Progenitor cell of endocrine pancreas (in vitro differentiated cells): ENCODE results near the gene MRC2. TPM values are rescaled to one million over a fixed set of nuclear protein-coding genes. Genes with fewer than 3 reads are reported as not detected.
"Not testable (repeated sequence)": the region's sequence is repeated elsewhere in the genome, so short reads cannot be mapped to it uniquely, and the experiment has no call there.

ENCODE experiments used
- DNase-seq: peaks from one replicate; pipeline ENCODE4 v3.0.0; 2021; ENCODE audit warnings: low spot score; ENCODE audit not compliant: unreplicated experiment
- H3K27ac Mint-ChIP-seq: 2 replicates; pipeline ENCODE4 v1.8.0; 2021; ENCODE audit warnings: mild to moderate bottlenecking, moderate library complexity, mixed read lengths
- H3K27me3 Mint-ChIP-seq: 2 replicates; pipeline ENCODE4 v1.8.0; 2021; ENCODE audit warnings: mixed read lengths
- H3K36me3 Mint-ChIP-seq: 2 replicates; pipeline ENCODE4 v1.8.0; 2022; ENCODE audit warnings: mixed read lengths; ENCODE audit not compliant: insufficient read depth
- H3K4me1 Mint-ChIP-seq: 2 replicates; pipeline ENCODE4 v1.8.0; 2021; ENCODE audit warnings: low read depth, mixed read lengths
- H3K4me3 Mint-ChIP-seq: 2 replicates; pipeline ENCODE4 v1.8.0; 2021; ENCODE audit warnings: low read depth, mild to moderate bottlenecking, moderate library complexity, mixed read lengths
- H3K9me3 Mint-ChIP-seq: 2 replicates; pipeline ENCODE4 v1.8.0; 2021; ENCODE audit warnings: low read depth, mixed read lengths
- CTCF ChIP-seq: fragments of 200-600 bp; sonication (generic); IDR thresholded peaks from one replicate; pipeline ENCODE4 v1.5.0; 2021; ENCODE audit warnings: antibody characterized with exemption, mild to moderate bottlenecking; ENCODE audit not compliant: unreplicated experiment
- total RNA-seq: library from RNA; stranded (reverse); gene quantifications from 2 replicates; pipeline ENCODE4 v1.2.1, GENCODE V29; 2021

MRC2 gene
- total RNA-seq, 1 donor from 2014 or later, result 4.9 TPM

- H3K27me3 Mint-ChIP-seq, result no peaks in the 10 kb centered on the region
- no peak overlapping the region for H3K27ac Mint-ChIP-seq
- H3K4me1 Mint-ChIP-seq, result peaks cover 3% of the 10 kb centered on the region
- peaks cover 4% of the 10 kb centered on the region for H3K9me3 Mint-ChIP-seq
- DNase-seq, result no peak
- peaks cover 43% of the 10 kb centered on the region for H3K36me3 Mint-ChIP-seq
- no peak for TF ChIP-seq CTCF
- H3K4me3 Mint-ChIP-seq, result no peak overlapping the region
Observed at GRCh38 chr17:62601471-62601870, 26.0 kb upstream of the MRC2 start.

GRCh38 chr17:62603783-62604182 is 23.7 kb upstream of the MRC2 start:
- H3K4me1 Mint-ChIP-seq, H3K4me3 Mint-ChIP-seq, DNase-seq, H3K27ac Mint-ChIP-seq, H3K27me3 Mint-ChIP-seq, H3K9me3 Mint-ChIP-seq: not testable (repeated sequence)
- H3K36me3 Mint-ChIP-seq, result peaks cover 36% of the 10 kb centered on the region

GRCh38 chr17:62605588-62605987 is 21.9 kb upstream of the MRC2 start:
- peaks cover 32% of the 10 kb centered on the region for H3K36me3 Mint-ChIP-seq
- H3K4me3 Mint-ChIP-seq, result no peak overlapping the region
- TF ChIP-seq CTCF, result no peak
- DNase-seq, result no peak
- H3K27me3 Mint-ChIP-seq, result no peaks in the 10 kb centered on the region
- peaks cover 2% of the 10 kb centered on the region for H3K4me1 Mint-ChIP-seq
- no peaks in the 10 kb centered on the region for H3K9me3 Mint-ChIP-seq
- H3K27ac Mint-ChIP-seq, result no peak overlapping the region

- no peak overlapping the region for H3K27ac Mint-ChIP-seq
- peaks cover 26% of the 10 kb centered on the region for H3K36me3 Mint-ChIP-seq
- H3K4me1 Mint-ChIP-seq, result no peaks in the 10 kb centered on the region
Observed at GRCh38 chr17:62611292-62611691, 16.2 kb upstream of the MRC2 start.

GRCh38 chr17:62611728-62612127 is 15.7 kb upstream of the MRC2 start:
- H3K4me3 Mint-ChIP-seq, result no peak overlapping the region
- TF ChIP-seq CTCF, result no peak
- no peaks in the 10 kb centered on the region for H3K9me3 Mint-ChIP-seq
- peaks cover 23% of the 10 kb centered on the region for H3K36me3 Mint-ChIP-seq
- H3K27me3 Mint-ChIP-seq, result no peaks in the 10 kb centered on the region
- no peak overlapping the region for H3K27ac Mint-ChIP-seq
- H3K4me1 Mint-ChIP-seq, result no peaks in the 10 kb centered on the region
- no peak for DNase-seq

More at GRCh38 chr17:62611292-62611691, 16.2 kb upstream of the MRC2 start:
- no peak for TF ChIP-seq CTCF
- no peak overlapping the region for H3K4me3 Mint-ChIP-seq
- DNase-seq, result no peak
- H3K27me3 Mint-ChIP-seq, result no peaks in the 10 kb centered on the region
- no peaks in the 10 kb centered on the region for H3K9me3 Mint-ChIP-seq

- H3K9me3 Mint-ChIP-seq, H3K4me1 Mint-ChIP-seq, DNase-seq, H3K4me3 Mint-ChIP-seq, H3K27me3 Mint-ChIP-seq: not testable (repeated sequence)
- Mint-ChIP-seq H3K27ac (peak overlapping the region; percentile 10), H3K36me3 (peaks cover 20% of the 10 kb centered on the region)
Observed at GRCh38 chr17:62612289-62612688, 15.2 kb upstream of the MRC2 start.

- H3K36me3 Mint-ChIP-seq, result peaks cover 15% of the 10 kb centered on the region
- not testable (repeated sequence) for H3K27ac Mint-ChIP-seq, DNase-seq, H3K27me3 Mint-ChIP-seq, H3K4me3 Mint-ChIP-seq, H3K9me3 Mint-ChIP-seq
- H3K4me1 Mint-ChIP-seq, result peaks cover 14% of the 10 kb centered on the region
Observed at GRCh38 chr17:62613095-62613494, 14.4 kb upstream of the MRC2 start.
